HG02588 (cell line): ENCODE measurements around the gene NUP43.
"Not testable (repeated sequence)": the region's sequence is repeated elsewhere in the genome, so short reads cannot be mapped to it uniquely, and the experiment has no call there.

Experiments used
- ATAC-seq: cut with Tn5 transposase; IDR thresholded peaks from one replicate; pipeline ENCODE4 v1.9.1; 2021; ENCODE audit warnings: mild to moderate bottlenecking, moderate library complexity; ENCODE audit not compliant: unreplicated experiment

The NUP43 gene

GRCh38 chr6:149749082-149749593 is 2.8 kb upstream of the NUP43 start:
- not testable (repeated sequence) for ATAC-seq

DNA sequence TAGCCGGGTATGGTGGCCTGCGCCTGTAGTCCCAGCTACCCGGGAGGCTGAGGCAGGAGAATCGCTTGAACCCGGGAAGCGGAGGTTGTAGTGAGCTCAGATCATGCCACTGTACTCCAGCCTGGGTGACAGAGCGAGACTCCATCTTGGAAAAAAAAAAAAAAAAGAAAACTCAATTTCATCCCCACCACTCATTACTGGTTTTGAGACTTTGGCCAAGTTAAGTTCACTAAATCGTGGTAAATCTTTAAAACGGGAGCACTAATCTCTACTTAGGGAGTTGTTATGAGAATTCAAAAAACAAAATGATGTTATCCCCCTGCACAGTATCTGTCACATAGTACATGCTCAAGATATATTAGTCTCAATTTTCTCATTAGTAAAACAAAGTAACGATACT is 1.1 kb downstream of the NUP43 start:
- ATAC-seq, result not testable (repeated sequence)

GRCh38 chr6:149734915-149735314 is 11.4 kb downstream of the NUP43 start:
- no peak for ATAC-seq

GRCh38 chr6:149733089-149733720 is 13.1 kb downstream of the NUP43 start:
- ATAC-seq, result no peak

- ATAC-seq, result no peak
Measured at GRCh38 chr6:149729824-149730223, 16.5 kb downstream of the NUP43 start.

DNA sequence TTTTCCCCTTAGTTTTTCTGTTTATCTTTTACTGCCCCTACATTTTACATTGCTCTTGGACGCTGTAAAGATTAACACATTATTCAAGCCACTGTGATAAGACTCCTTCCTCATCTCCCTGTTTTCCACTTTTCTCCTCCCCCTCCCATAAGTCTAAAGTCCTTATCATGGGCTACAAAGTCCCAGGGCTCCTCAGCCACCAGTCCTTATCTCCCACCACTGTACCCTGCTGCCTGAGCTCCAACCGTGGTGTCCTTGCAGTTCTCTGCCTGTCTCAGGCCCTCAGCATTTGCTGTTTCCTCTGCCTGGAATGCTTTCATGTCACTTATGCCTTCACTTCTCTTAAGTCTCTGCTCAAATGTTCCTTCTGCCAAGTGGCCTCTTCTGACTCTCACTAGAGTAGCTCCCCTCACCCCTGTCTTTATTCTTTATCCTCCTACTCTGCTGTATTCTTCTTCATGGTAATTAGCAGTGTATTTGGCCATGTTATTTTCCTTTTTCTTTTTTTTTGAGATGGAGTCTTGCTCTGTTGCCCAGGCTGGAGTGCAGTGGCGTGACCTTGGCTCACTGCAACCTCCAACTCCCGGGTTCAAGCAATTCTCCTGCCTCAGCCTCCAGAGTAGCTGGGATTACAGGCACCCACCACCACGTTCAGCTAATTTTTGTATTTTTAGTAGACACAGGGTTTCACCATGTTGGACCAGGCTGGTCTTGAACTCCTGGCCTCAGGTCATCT is 17.7 kb downstream of the NUP43 start:
- no peak for ATAC-seq

GRCh38 chr6:149727793-149728498 is 18.4 kb downstream of the NUP43 start:
- no peak for ATAC-seq

DNA sequence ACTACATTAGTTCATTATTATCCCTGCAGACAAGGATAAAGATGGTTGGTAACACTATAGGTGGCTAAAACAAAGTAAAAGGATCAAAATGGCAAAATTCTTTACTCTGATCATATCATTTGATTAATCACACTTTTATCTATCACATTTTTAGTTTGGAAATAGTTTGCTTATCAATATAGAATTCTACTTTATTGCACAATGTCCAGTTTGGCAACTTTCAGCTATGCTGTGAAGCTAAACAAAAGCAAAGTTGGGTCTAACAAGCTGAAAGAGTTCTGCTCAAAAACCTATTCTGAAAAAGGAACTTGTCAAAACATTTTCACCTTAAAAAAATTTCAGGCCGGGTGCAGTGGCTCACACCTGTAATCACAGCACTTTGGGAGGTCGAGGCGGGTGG is 20.5 kb downstream of the NUP43 start:
- no peak for ATAC-seq

GRCh38 chr6:149723771-149724417 is 22.4 kb downstream of the NUP43 start:
- no peak for ATAC-seq

DNA sequence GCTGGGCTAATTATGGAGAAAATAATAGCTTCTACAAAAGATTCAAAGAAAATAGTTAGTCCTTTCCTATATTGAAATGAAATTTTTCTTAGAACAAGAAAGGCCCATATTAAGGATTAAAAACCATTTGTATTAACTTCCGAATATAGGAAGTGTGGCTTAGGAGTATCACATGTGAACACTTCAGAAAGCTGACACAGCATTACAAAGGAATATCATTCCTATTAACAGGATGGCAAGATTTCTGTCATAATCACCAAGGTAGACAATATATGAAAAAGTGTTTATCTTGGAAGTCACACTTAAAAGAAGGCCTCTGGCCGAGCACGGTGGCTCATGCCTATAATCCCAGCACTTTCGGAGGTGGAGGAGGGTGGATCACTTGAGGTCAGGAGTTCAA is 23.1 kb downstream of the NUP43 start:
- ATAC-seq, result no peak

DNA sequence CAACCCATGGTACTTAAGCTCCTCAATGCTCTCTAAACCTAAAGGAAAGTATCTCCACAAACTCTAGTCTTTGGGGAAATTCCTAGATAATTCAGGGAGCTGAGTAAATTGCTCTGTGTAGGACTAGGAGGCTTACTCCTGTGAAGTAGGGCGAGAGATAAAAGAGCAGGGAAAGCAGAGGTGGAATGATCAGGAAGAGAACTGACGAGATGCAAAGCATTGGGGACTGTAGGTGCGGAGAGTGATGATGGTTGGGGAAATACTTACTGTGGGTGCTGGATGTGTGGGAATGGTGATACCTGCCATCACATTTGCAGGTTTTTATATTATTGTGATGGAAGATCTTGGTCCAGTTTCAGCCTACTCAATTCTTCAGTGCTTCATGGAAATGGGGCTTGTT is 26.8 kb downstream of the NUP43 start:
- ATAC-seq, result no peak

GRCh38 chr6:149717588-149718458 is 28.5 kb downstream of the NUP43 start, which contains the start of gene LATS1:
LATS1 (minus strand) TSS chr6:149718101; CDS start chr6:149702126, 15,975 bp downstream.
- peak; percentile 91 for ATAC-seq

GRCh38 chr6:149717255-149717587 is 29.1 kb downstream of the NUP43 start:
- no peak for ATAC-seq

DNA sequence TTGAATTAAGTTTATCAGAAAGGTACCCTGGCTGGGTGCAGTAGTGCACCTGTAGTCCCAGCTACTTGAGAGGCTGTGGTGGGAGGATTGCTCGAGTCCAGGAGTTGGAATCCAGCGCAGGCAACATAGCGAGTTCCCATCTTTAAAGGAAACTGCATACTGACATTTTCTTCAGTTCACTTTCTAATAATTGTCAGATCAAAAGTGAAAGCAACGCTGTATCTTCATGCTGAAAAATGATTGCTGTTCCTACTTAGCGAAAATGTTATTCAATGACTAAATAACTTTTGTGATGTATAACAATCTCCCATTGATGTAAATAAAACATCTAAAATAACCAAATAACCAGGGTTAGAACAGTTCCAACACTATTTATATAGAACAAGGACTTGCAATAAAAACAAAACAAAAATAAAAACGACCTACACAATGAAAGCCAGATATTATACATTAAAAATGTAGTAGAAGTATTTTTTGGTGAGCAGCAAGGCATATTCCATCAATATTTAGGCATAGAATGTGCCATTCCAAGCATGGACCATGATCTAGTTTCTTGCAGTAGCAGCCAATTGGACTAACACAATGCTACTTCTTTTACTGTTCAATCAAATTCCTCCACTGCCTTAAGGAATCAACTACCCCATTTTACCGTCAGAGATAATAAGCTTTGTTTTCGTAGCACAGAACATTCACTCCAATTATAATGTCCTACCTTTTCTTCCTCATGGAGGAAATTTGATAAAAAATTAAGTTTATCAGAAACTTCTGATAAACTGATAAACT is 30.0 kb downstream of the NUP43 start:
- no peak for ATAC-seq

DNA sequence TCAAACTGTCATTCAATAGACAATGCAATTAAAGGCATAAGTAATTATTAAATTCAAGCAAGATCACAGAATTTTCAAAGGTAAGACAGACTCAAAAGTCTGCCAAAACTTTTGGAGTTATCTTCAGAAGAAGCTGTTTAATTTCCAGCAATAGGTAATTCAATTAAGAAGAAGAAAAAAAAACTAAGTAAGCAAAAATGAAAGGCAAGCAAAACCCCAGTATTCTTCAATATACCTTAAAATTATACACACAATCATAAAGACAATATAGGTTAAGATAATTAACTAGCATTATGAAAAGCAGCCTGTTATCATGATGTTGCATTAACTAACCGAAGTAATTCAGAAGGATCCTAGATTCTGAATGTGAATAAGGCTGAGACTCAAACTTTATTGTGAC is 31.9 kb downstream of the NUP43 start:
- no peak for ATAC-seq

- ATAC-seq, result no peak
Measured at GRCh38 chr6:149711711-149712110, 34.6 kb downstream of the NUP43 start.

- no peak for ATAC-seq
Measured at GRCh38 chr6:149701714-149702113, 44.6 kb downstream of the NUP43 start.

GRCh38 chr6:149699150-149699549 is 47.2 kb downstream of the NUP43 start:
- no peak for ATAC-seq

DNA sequence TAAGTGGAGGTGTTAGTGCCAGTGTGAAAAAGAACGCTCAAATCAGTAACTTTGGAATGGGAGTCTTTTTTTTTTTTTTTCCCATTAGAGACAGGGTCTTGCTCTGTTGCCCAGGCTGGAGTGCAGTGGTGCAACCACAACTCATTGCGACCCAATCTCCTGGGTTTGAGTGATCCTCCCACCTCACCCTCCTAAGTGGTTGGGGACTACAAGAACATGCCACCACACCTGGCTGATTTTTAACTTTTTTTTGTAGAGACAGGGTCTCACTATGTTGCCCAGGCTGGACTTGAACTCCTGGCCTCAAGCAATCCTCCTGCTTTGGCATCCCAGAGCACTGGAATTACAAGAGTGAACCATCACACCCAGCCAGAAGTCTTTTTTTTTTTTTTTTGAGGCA is 48.2 kb downstream of the NUP43 start:
- no peak for ATAC-seq

DNA sequence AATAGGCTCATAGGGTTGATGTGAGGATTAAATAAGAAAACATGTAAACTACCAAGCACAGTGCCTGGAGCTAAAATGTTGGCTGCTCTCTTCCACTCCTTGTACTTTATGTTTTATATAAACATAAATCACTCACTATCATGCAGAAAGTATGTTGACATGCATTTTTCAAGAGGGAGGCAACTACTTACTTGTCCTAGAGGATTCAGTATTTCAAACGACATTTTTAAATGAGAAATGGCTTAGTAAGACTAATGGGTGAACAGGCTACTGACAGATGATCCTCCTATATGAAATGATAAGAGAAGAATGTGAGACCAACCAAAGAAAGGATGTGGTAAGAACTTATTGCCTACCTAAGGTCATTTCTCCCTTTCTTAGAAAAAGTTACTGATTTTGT is 49.4 kb downstream of the NUP43 start:
- ATAC-seq, result no peak
